HG02870 (cell line): Measurements from ENCODE around the gene ZNF302.
A peak's percentile ranks its signal among the peaks of the same experiment; 100 is the strongest.
"Not testable (repeated sequence)": the region's sequence is repeated elsewhere in the genome, so short reads cannot be mapped to it uniquely, and the experiment has no call there.

Source experiments
- ATAC-seq: cut with Tn5 transposase; IDR thresholded peaks from one replicate; pipeline ENCODE4 v1.9.1; 2021; ENCODE audit warnings: mild to moderate bottlenecking, moderate library complexity; ENCODE audit not compliant: unreplicated experiment

ZNF302 gene

DNA sequence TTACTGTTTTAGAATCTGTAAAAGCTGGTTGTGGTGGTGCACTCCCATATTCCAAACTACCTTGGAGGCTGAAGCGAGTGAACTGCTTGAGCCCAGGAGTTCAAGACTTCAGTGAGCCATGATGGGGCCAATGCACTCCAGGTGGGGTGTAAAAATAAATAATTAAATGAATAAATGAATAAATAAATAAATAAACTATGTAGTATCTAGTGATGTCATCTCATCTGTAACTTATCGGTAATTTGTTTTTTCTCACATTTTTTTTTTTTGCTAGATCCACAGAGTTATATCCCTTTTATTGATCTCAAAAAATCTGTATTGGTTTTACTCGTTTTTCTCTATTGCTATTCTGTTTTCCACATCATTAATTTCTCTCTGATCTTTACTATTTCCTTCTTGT is 5.5 kb upstream of the ZNF302 start:
- no peak for ATAC-seq

DNA sequence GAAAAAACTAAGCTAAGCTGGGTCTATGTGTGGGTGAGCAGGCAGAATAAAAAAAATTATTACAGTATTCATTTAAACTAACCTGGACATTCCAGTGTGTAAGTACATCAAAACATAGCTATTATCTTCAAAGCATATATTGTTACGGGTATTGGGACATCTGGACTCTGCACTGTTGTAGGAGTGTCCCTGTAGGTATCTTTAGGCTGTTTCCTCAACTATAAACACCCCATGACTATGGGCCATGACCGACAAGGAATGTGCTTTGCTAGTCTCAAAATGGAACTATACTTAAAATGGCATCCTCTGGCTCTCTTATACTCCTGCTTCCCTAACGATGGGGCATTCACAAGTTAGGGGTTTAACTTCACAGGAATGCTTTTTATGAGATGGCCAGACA is 3.9 kb upstream of the ZNF302 start:
- no peak for ATAC-seq

DNA sequence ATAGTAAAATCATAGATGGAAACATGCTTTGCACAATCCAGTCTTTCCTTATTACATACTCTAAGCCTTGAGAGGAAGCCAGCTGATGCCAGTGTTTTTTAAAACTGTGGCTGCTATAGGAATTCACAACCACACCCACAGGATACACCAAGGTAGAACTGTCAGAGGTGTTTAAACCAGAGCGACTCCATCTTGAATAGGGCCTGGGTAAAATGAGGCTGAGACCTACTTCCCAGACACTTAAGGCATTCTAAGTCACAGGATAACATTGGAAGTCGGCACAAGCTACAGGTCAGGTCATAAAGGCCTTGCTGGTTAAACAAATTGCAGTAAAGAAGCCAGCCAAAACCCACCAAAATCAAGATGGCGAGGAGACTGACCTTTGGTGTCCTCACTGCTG is 2.2 kb upstream of the ZNF302 start:
- no peak for ATAC-seq

GRCh38 chr19:34675919-34676318 is 1.6 kb upstream of the ZNF302 start:
- no peak for ATAC-seq

GRCh38 chr19:34676697-34677385 is 637 bp upstream of the ZNF302 start, which contains the start of gene SCGB2B2:
SCGB2B2 (minus strand) TSS chr19:34677159; CDS start chr19:34594563, 82,596 bp downstream.
- ATAC-seq = peak; percentile 46

GRCh38 chr19:34678085-34678412 is 571 bp downstream of the ZNF302 start:
- ATAC-seq = no peak

DNA sequence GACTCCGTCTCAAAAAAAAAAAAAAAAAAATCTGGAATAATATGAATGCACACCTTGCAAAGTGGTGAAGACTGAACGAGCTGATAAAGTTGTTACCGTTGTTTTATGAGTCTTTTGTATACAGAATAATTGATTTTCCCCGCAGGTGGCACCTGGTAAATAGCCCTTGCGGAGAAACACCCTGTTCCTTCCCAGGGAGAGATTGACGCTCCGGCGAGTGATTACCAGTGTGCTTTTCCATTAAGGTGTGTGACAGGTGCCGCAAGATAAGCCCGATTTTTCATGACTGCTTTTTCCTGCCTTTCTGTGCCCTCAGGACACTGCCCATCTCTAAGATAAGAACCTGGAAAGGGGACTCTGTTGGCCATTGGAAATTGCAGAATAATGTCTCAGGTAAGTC is 943 bp downstream of the ZNF302 start:
- ATAC-seq = no peak

GRCh38 chr19:34681478-34681877 is 4.0 kb downstream of the ZNF302 start:
- ATAC-seq = no peak

DNA sequence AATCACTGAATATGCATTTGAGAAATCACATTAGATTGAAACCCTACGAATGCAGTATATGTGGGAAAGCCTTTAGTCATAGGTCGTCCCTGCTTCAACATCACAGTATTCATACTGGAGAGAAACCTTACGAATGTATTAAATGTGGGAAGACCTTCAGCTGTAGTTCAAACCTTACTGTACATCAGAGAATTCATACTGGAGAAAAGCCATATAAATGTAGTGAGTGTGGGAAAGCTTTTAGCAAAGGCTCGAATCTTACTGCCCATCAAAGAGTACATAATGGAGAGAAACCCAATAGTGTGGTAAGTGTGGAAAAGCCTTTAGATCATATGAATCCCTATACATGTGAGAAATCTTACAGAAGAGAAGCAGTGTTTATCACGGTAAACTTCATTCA is 7.8 kb downstream of the ZNF302 start:
- ATAC-seq = not testable (repeated sequence)

- no peak for ATAC-seq
Observed at GRCh38 chr19:34686455-34686854, 9.0 kb downstream of the ZNF302 start.

DNA sequence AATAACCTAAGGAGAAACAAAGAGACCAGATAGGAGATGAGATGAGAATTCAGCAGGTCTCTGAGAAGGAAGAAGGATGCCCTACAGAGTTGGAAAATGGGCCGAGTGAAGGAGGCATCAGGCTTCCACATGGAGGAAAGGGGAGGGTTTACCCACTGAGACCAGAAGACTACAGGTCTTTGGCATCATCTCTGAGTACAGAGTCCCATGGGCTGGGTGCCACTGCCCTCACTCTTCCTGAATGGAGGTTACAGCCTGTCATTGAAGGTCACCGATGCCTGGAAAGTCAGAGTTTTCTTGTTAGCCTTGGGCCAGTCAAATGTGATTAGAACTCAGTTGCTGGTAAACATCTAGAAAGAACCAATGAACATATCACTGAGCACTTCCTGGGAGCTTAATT is 9.9 kb downstream of the ZNF302 start:
- ATAC-seq = no peak

GRCh38 chr19:34688592-34688991 is 11.1 kb downstream of the ZNF302 start:
- ATAC-seq = no peak

GRCh38 chr19:34690372-34690771 is 12.9 kb downstream of the ZNF302 start:
- ATAC-seq = no peak

GRCh38 chr19:34692549-34692948 is 15.1 kb downstream of the ZNF302 start:
- ATAC-seq = no peak

DNA sequence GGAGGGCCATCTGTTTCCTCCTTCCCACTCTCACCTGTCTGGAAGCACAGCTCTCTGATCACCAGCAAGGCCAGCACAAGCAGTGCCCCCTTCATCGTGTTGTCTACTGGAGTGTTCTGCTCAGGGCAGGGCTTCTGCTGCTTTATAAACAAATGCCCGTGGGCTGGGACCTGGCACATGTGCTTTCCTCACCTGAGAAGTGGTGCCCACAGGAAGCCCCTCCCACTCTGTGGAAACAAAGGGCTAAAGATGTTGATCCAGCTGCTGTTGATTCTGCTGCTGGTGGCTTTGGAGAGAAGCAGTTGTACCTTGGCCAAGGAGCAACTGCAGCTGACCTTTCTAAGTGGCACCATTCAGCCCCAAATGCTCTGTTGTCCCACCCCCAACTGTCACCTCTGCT is 30.2 kb downstream of the ZNF302 start:
- no peak for ATAC-seq

GRCh38 chr19:34711890-34712289 is 34.4 kb downstream of the ZNF302 start:
- no peak for ATAC-seq

DNA sequence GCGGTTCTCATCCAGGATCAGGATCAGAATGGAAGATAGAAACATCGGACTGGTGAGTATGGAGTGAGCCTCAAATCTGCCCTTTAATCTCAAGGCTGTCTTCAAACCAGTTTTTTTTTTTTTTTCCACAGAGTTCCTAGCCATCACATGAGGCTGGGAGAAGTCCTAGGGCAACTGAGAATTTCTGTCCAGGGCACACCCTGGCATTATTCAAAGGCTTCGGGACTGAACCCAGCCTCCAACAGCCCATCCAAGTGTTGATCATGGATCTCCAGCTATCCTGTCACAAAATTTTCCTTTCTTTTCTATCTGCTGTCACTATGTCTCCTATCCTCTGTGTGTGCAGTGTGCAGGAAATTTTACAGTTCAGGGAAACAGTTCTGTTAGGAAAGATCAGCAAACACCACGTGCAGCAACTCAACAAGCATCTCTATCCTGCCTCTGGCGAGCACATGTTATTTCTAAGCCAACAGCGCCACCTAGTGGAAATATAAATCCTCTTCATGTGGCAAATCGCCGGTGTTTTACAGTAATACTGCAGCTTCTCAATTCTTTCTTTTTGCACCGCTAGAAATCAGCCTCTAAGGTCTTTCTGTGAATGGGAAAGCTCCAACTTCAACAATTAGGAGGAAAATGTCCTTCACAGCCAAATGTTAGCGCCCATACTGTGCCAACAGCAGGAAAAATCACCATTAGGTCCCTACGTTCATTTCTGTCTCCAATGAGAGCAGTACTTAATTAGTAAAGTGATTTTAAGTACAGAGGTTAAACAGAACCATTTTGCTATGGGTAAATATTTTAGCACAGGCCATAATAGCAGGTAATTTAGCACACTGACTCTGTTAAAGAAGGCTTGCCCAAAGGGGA is 35.1 kb downstream of the ZNF302 start:
- ATAC-seq = no peak

GRCh38 chr19:34713262-34713637 is 35.8 kb downstream of the ZNF302 start:
- ATAC-seq = no peak

- no peak for ATAC-seq
Observed at GRCh38 chr19:34715357-34715756, 37.9 kb downstream of the ZNF302 start.

GRCh38 chr19:34722353-34722752 is 44.9 kb downstream of the ZNF302 start:
- no peak for ATAC-seq

GRCh38 chr19:34725400-34725799 is 47.9 kb downstream of the ZNF302 start:
- no peak for ATAC-seq

GRCh38 chr19:34731019-34731829 is 53.7 kb downstream of the ZNF302 start:
- no peak for ATAC-seq
